Airway epithelial cell (primary cell): ENCODE measurements around the gene TLR2. TPM values are rescaled to one million over a fixed set of nuclear protein-coding genes. Genes with fewer than 3 reads are reported as not detected.

ENCODE experiments used
- total RNA-seq: library from RNA; depleted of rRNA; stranded (reverse); fragments of >200 nt; gene quantifications from 2 replicates; pipeline ENCODE4 v1.2.3, GENCODE V29; 2015

Gene TLR2
- 1.0 and 1.3 TPM in 2 replicates for total RNA-seq

GRCh38 chr4:153684182-153684970, at the start of gene TLR2:
Gene TLR2 (plus strand): TSS chr4:153684280. CDS start chr4:153702908, 18,628 bp downstream.

Other genes starting within 250 kb of the TLR2 start
- 11.3 and 11.7 TPM in 2 replicates for gene TMEM131L, start 217.9 kb upstream of the TLR2 start, total RNA-seq
- not detected in 2 replicates for gene RNF175, start 75.7 kb downstream of the TLR2 start, total RNA-seq
- 0.07 TPM in 1 of 2 replicates, not detected in the other for gene SFRP2, start 104.8 kb downstream of the TLR2 start, total RNA-seq